HG03521 (cell line): ENCODE measurements around the gene C1orf35.

Experiments used
- ATAC-seq: cut with Tn5 transposase; IDR thresholded peaks from one replicate; pipeline ENCODE4 v1.9.1; 2021; ENCODE audit warnings: mild to moderate bottlenecking, moderate library complexity; ENCODE audit not compliant: unreplicated experiment

Gene C1orf35

GRCh38 chr1:228109962-228110488 is 6.9 kb upstream of the C1orf35 start:
- ATAC-seq, result no peak

GRCh38 chr1:228109073-228109961 is 6.2 kb upstream of the C1orf35 start, which contains the start of gene MRPL55:
Gene MRPL55 (minus strand): TSS chr1:228109299. CDS start chr1:228108260, 1,039 bp downstream.
- peak; percentile 89 for ATAC-seq

- ATAC-seq, result no peak
These were observed 5.6 kb upstream of the C1orf35 start for GRCh38 chr1:228108742-228109072.

GRCh38 chr1:228108055-228108690 is 5.0 kb upstream of the C1orf35 start:
- no peak for ATAC-seq

GRCh38 chr1:228107636-228108035 is 4.5 kb upstream of the C1orf35 start:
- no peak for ATAC-seq

GRCh38 chr1:228106800-228107054 is 3.6 kb upstream of the C1orf35 start:
- no peak for ATAC-seq

- no peak for ATAC-seq
These were observed 3.1 kb upstream of the C1orf35 start for GRCh38 chr1:228105996-228106799.

GRCh38 chr1:228105270-228105995 is 2.3 kb upstream of the C1orf35 start:
- no peak for ATAC-seq

GRCh38 chr1:228104526-228105269 is 1.6 kb upstream of the C1orf35 start:
- no peak for ATAC-seq

GRCh38 chr1:228101994-228102790 is 933 bp downstream of the C1orf35 start:
- peak; percentile 23 for ATAC-seq

GRCh38 chr1:228101614-228101993 is 1.5 kb downstream of the C1orf35 start:
- no peak for ATAC-seq

- no peak for ATAC-seq
These were observed 2.1 kb downstream of the C1orf35 start for GRCh38 chr1:228100822-228101613.

GRCh38 chr1:228099331-228099732 is 3.8 kb downstream of the C1orf35 start:
- ATAC-seq, result no peak

- no peak for ATAC-seq
These were observed 4.7 kb downstream of the C1orf35 start for GRCh38 chr1:228098323-228098931.

- no peak for ATAC-seq
These were observed 5.6 kb downstream of the C1orf35 start for GRCh38 chr1:228097333-228098081.

GRCh38 chr1:228096416-228097332 is 6.5 kb downstream of the C1orf35 start:
- ATAC-seq, result no peak
